Breast epithelium (tissue), 3 donors: ENCODE results near the gene FAM110A.

Source experiments
- POLR2AphosphoS5 ChIP-seq, 3 donors: sonication (generic); formaldehyde crosslinking; IDR thresholded peaks; one replicate each; pipeline ENCODE4 v1.6.1; 2017; ENCODE audit warnings: antibody characterized with exemption in 3 of 3
- TF ChIP-seq, protein P1 (sequence below), 3 donors: fragments of 450-650 bp; IDR thresholded peaks; one replicate each; pipeline ENCODE4 v1.5.1; 2016 to 2017; ENCODE audit warnings: antibody characterized with exemption in 3 of 3, mild to moderate bottlenecking in 3 of 3, moderate library complexity in 3 of 3

DNA sequence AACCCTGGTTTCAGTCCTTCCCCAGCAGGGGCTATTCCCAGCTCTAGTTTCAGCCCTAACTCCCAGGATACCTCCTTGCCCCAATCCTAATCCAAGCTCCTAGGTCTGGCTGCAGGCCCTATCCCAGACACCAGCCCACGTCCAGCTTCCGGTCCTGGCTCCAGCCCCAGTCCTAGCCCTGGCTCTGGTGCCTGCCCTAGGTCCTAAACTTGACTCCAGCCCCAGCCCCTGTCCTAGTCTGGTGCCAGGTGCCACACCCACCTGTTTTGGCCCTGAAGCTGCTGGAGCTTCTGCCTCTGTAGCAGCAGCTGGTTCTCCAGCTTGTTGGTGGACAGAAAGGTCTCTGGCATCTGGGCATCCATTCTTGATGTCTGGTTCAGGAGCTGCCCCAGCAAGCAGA is 54.5 kb downstream of the FAM110A start:
- TF ChIP-seq, protein P1, sequence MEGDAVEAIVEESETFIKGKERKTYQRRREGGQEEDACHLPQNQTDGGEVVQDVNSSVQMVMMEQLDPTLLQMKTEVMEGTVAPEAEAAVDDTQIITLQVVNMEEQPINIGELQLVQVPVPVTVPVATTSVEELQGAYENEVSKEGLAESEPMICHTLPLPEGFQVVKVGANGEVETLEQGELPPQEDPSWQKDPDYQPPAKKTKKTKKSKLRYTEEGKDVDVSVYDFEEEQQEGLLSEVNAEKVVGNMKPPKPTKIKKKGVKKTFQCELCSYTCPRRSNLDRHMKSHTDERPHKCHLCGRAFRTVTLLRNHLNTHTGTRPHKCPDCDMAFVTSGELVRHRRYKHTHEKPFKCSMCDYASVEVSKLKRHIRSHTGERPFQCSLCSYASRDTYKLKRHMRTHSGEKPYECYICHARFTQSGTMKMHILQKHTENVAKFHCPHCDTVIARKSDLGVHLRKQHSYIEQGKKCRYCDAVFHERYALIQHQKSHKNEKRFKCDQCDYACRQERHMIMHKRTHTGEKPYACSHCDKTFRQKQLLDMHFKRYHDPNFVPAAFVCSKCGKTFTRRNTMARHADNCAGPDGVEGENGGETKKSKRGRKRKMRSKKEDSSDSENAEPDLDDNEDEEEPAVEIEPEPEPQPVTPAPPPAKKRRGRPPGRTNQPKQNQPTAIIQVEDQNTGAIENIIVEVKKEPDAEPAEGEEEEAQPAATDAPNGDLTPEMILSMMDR (IDR thresholded peaks at IDR 0.05): no peak
- no peak for TF ChIP-seq POLR2AphosphoS5 (IDR thresholded peaks at IDR 0.05)
